22Rv1 (cell line): Measurements from ENCODE around the gene EPHB1.

ENCODE experiments used
- CTCF ChIP-seq: fragments of 450-650 bp; IDR thresholded peaks from 2 replicates; pipeline ENCODE4 v1.5.1; 2017; ENCODE audit warnings: mild to moderate bottlenecking
- ZFX ChIP-seq: fragments of 450-650 bp; IDR thresholded peaks from 2 replicates; pipeline ENCODE4 v1.6.1; 2017; ENCODE audit warnings: antibody characterized with exemption, borderline replicate concordance

DNA sequence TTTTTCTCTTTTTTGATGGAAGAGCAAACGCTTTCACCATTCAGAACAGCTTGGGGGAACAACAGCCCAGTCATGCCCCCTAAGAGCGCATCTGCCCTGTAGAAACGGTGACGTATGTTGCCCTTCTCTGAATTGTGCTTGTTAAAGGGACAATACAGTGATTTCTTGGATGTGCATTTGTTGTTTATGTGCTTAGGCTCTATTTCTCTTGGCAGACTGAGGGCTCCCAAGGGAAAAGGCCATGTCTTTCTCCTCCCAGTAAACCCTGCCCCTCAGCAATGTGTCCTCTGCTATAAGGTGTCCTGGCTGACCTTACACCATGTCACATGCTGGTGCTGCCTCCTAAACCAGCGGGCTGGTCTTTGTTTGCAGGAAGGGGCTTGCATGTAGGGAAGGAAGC is 346.1 kb downstream of the EPHB1 start:
- no peak for TF ChIP-seq CTCF
- no peak for TF ChIP-seq ZFX
